Mesenchymal stem cell (in vitro differentiated cells and primary cell): ENCODE measurements around the gene ZNF296.
A peak's percentile ranks its signal among the peaks of the same experiment; 100 is the strongest.

Experiments
- DNase-seq: peaks from one replicate; pipeline ENCODE4 v3.0.0-alpha.2; 2013
- H2AFZ ChIP-seq: one replicate; pipeline ENCODE4 v1.6.1; 2013; ENCODE audit warnings: low read depth, mild to moderate bottlenecking, control low read depth, inconsistent platforms, low read length, moderate library complexity
- H2AK5ac ChIP-seq: 2 replicates; pipeline ENCODE4 v1.6.1; 2013; ENCODE audit warnings: low read length, moderate library complexity, mild to moderate bottlenecking, inconsistent platforms; ENCODE audit not compliant: severe bottlenecking
- H2BK120ac ChIP-seq: one replicate; pipeline ENCODE4 v1.6.1; 2013; ENCODE audit warnings: low read depth, mild to moderate bottlenecking, inconsistent platforms, low read length, moderate library complexity
- H2BK12ac ChIP-seq, 2 experiments: one replicate each; pipeline ENCODE4 v1.6.1; 2013; ENCODE audit warnings: inconsistent platforms in 2 of 2, low read length in 2 of 2, mild to moderate bottlenecking in 2 of 2, moderate library complexity in 2 of 2, control low read depth in 1 of 2
- H2BK15ac ChIP-seq: one replicate; pipeline ENCODE4 v1.6.1; 2013; ENCODE audit warnings: mild to moderate bottlenecking, low read depth, inconsistent platforms; ENCODE audit not compliant: poor library complexity, severe bottlenecking
- H2BK5ac ChIP-seq: 2 replicates; pipeline ENCODE4 v1.6.1; 2013; ENCODE audit warnings: low read depth, mild to moderate bottlenecking, low read length, control low read depth, inconsistent platforms; ENCODE audit not compliant: poor library complexity, severe bottlenecking
- H3K14ac ChIP-seq, 2 experiments: one replicate each; pipeline ENCODE4 v1.6.1; 2013; ENCODE audit warnings: inconsistent platforms in 2 of 2, low read length in 2 of 2, control low read depth in 1 of 2, mild to moderate bottlenecking in 1 of 2, moderate library complexity in 1 of 2
- H3K18ac ChIP-seq, 2 experiments: one replicate each; pipeline ENCODE4 v1.6.1; 2013; ENCODE audit warnings: inconsistent platforms in 2 of 2, low read length in 2 of 2, control low read depth in 1 of 2, low read depth in 1 of 2, mild to moderate bottlenecking in 1 of 2
- H3K23ac ChIP-seq, 2 experiments: one replicate each; pipeline ENCODE4 v1.6.1; 2013; ENCODE audit warnings: inconsistent platforms in 2 of 2, low read length in 2 of 2, mild to moderate bottlenecking in 2 of 2, moderate library complexity in 2 of 2, control low read depth in 1 of 2
- H3K27ac ChIP-seq: 2 replicates; pipeline ENCODE4 v1.5.1; 2013; ENCODE audit warnings: mild to moderate bottlenecking, moderate library complexity, low read length, control low read depth, inconsistent platforms; ENCODE audit not compliant: poor library complexity, severe bottlenecking
- H3K27me3 ChIP-seq, 2 experiments: 2 replicates each; pipeline versions ENCODE4 v1.6.1 to v1.7.0; 2013; ENCODE audit warnings: low read length in 2 of 2, mild to moderate bottlenecking in 2 of 2, moderate library complexity in 2 of 2, control low read depth in 1 of 2, inconsistent platforms in 1 of 2; ENCODE audit not compliant: control insufficient read depth in 1 of 2, insufficient read depth in 1 of 2
- H3K36me3 ChIP-seq, 2 experiments: 2 replicates each; pipeline versions ENCODE4 v1.6.1 to v1.7.0; 2013; ENCODE audit warnings: low read length in 2 of 2, control low read depth in 1 of 2, inconsistent platforms in 1 of 2, low read depth in 1 of 2, mild to moderate bottlenecking in 1 of 2; ENCODE audit not compliant: insufficient read depth in 2 of 2, control insufficient read depth in 1 of 2
- H3K4ac ChIP-seq, 2 experiments: one replicate each; pipeline ENCODE4 v1.6.1; 2013; ENCODE audit warnings: inconsistent platforms in 2 of 2, low read length in 2 of 2, mild to moderate bottlenecking in 2 of 2, moderate library complexity in 2 of 2, control low read depth in 1 of 2, low read depth in 1 of 2
- H3K4me1 ChIP-seq: 2 replicates; pipeline ENCODE4 v1.6.1; 2013; ENCODE audit warnings: low read depth, low read length, control low read depth; ENCODE audit not compliant: control insufficient read depth, insufficient read depth
- H3K4me2 ChIP-seq: 2 replicates; pipeline ENCODE4 v1.6.1; 2013; ENCODE audit warnings: low read length, mild to moderate bottlenecking, inconsistent platforms; ENCODE audit not compliant: poor library complexity, severe bottlenecking
- H3K4me3 ChIP-seq, 2 experiments: 2 replicates each; pipeline versions ENCODE4 v1.5.1 to v1.7.0; 2013; ENCODE audit warnings: low read length in 2 of 2, mild to moderate bottlenecking in 2 of 2, control low read depth in 1 of 2, low read depth in 1 of 2; ENCODE audit not compliant: insufficient read depth in 1 of 2
- H3K79me1 ChIP-seq: replicated peaks from 2 replicates; pipeline ENCODE4 v1.6.1; 2013; ENCODE audit warnings: mild to moderate bottlenecking, control low read depth, low read length, inconsistent platforms; ENCODE audit not compliant: poor library complexity, severe bottlenecking
- H3K9ac ChIP-seq: 2 replicates; pipeline ENCODE4 v1.7.0; 2013; ENCODE audit warnings: mild to moderate bottlenecking, low read length, moderate library complexity
- H3K9me3 ChIP-seq: 2 replicates; pipeline ENCODE4 v1.7.0; 2013; ENCODE audit warnings: mild to moderate bottlenecking, low read length; ENCODE audit not compliant: control insufficient read depth
- H4K8ac ChIP-seq: one replicate; pipeline ENCODE4 v1.6.1; 2013; ENCODE audit warnings: inconsistent platforms, mild to moderate bottlenecking, low read length, moderate library complexity
- H4K91ac ChIP-seq: one replicate; pipeline ENCODE4 v1.6.1; 2013; ENCODE audit warnings: mild to moderate bottlenecking, low read length, inconsistent platforms
- whole genome bisulfite sequencing: methylation state at CpG from one replicate; pipeline ENCODE4 v1.1.7; 2013; ENCODE audit warnings: mixed read lengths; 5-methylcytosine and 5-hydroxymethylcytosine counted together

The ZNF296 gene

GRCh38 chr19:45040059-45040771 lies 36.1 kb downstream of the ZNF296 start:
- no peak overlapping the region for H4K8ac ChIP-seq
- no peak overlapping the region for H2BK15ac ChIP-seq
- H3K79me1 ChIP-seq = peaks cover 13% of the 10 kb centered on the region
- H2BK5ac ChIP-seq = no peak overlapping the region
- no peak overlapping the region for H2BK120ac ChIP-seq
- H3K4me1 ChIP-seq = peaks cover 22% of the 10 kb centered on the region
- H3K27ac ChIP-seq = no peak overlapping the region
- no peak overlapping the region for H2AFZ ChIP-seq
- no peak overlapping the region for H2BK12ac ChIP-seq
- peak overlapping the region; percentile 99 for H3K9ac ChIP-seq
- DNase-seq = no peak
- 89% methylated on average over 19 of the region's 19 CpGs for WGBS
- no peak overlapping the region for H2AK5ac ChIP-seq
- peaks cover 54 to 65% of the 10 kb centered on the region in 2 experiments for H3K36me3 ChIP-seq
- no peaks in the 10 kb centered on the region for H3K27me3 ChIP-seq
- H3K23ac ChIP-seq = no peak overlapping the region
- no peaks in the 10 kb centered on the region for H3K9me3 ChIP-seq
- H3K14ac ChIP-seq = no peak overlapping the region
- no peak overlapping the region for H4K91ac ChIP-seq
- H3K4ac ChIP-seq = no peak overlapping the region
- H3K4me2 ChIP-seq = peak overlapping the region; percentile 71
- H3K4me3 ChIP-seq = peak overlapping the region; percentile 18 to 89
- H3K18ac ChIP-seq = no peak overlapping the region

GRCh38 chr19:45038931-45039893 lies 37.1 kb downstream of the ZNF296 start, which contains the start of gene CLASRP:
Gene CLASRP (plus strand): TSS chr19:45039045. CDS start chr19:45040213, 1,168 bp downstream.
- no peak within 1 kb of the TSS for H2BK12ac ChIP-seq
- H3K9me3 ChIP-seq = no peaks in the 10 kb centered on the region
- peak within 1 kb of the TSS; percentile 96 for H4K91ac ChIP-seq
- peak within 1 kb of the TSS; percentile 98 to 99 for H3K18ac ChIP-seq
- 4% methylated on average over 62 of the region's 62 CpGs for WGBS
- peaks cover 48 to 65% of the 10 kb centered on the region in 2 experiments for H3K36me3 ChIP-seq
- H2AFZ ChIP-seq = peak within 1 kb of the TSS; percentile 70
- peaks cover 7% of the 10 kb centered on the region for H3K79me1 ChIP-seq
- H3K9ac ChIP-seq = peak within 1 kb of the TSS; percentile 99
- peak within 1 kb of the TSS in 1 of 2 experiments; percentile 100 for H3K23ac ChIP-seq
- peak within 1 kb of the TSS; percentile 89 to 96 for H3K4me3 ChIP-seq
- H3K14ac ChIP-seq = peak within 1 kb of the TSS in 1 of 2 experiments; percentile 99
- H3K4me1 ChIP-seq = peaks cover 22% of the 10 kb centered on the region
- H3K27me3 ChIP-seq = no peaks in the 10 kb centered on the region
- peak; percentile 92 for DNase-seq
- peak within 1 kb of the TSS; percentile 93 to 100 for H3K4ac ChIP-seq
- H2BK120ac ChIP-seq = peak within 1 kb of the TSS; percentile 93
- peak within 1 kb of the TSS; percentile 95 for H3K27ac ChIP-seq
- peak within 1 kb of the TSS; percentile 98 for H4K8ac ChIP-seq
- H2BK15ac ChIP-seq = peak within 1 kb of the TSS; percentile 71
- peak within 1 kb of the TSS; percentile 95 for H2BK5ac ChIP-seq
- H2AK5ac ChIP-seq = peak within 1 kb of the TSS; percentile 49
- peak within 1 kb of the TSS; percentile 71 for H3K4me2 ChIP-seq

GRCh38 chr19:45037393-45038169 lies 38.7 kb downstream of the ZNF296 start:
- H2BK15ac ChIP-seq = peak overlapping the region; percentile 70
- H2BK12ac ChIP-seq = no peak overlapping the region
- no peak overlapping the region for H3K18ac ChIP-seq
- no peak overlapping the region for H3K4me3 ChIP-seq
- H3K27me3 ChIP-seq = no peaks in the 10 kb centered on the region
- H3K79me1 ChIP-seq = peaks cover 2% of the 10 kb centered on the region
- no peak overlapping the region for H3K14ac ChIP-seq
- H3K23ac ChIP-seq = no peak overlapping the region
- H3K27ac ChIP-seq = no peak overlapping the region
- H2BK5ac ChIP-seq = no peak overlapping the region
- H3K9me3 ChIP-seq = no peaks in the 10 kb centered on the region
- no peak overlapping the region for H2AK5ac ChIP-seq
- 97% methylated on average over 37 of the region's 37 CpGs for WGBS
- peaks cover 23% of the 10 kb centered on the region for H3K4me1 ChIP-seq
- peaks cover 49 to 58% of the 10 kb centered on the region in 2 experiments for H3K36me3 ChIP-seq
- no peak overlapping the region for H4K91ac ChIP-seq
- H2BK120ac ChIP-seq = no peak overlapping the region
- H3K9ac ChIP-seq = no peak overlapping the region
- H2AFZ ChIP-seq = no peak overlapping the region
- peak overlapping the region; percentile 28 for H4K8ac ChIP-seq
- H3K4ac ChIP-seq = no peak overlapping the region
- no peak overlapping the region for H3K4me2 ChIP-seq
- no peak for DNase-seq
